HCT116 (cell line): Measurements from ENCODE around the gene SLC19A1. TPM values are rescaled to one million over a fixed set of nuclear protein-coding genes. Genes with fewer than 3 reads are reported as not detected.

ENCODE experiments used
- ATAC-seq: fragments of 200-7000 bp; cut with Tn5 transposase; 2 replicates; pipeline ENCODE4 v1.9.1; 2020; ENCODE audit warnings: mild to moderate bottlenecking, moderate library complexity
- BruUV-seq: library from RNA; stranded (reverse); fragments of 400-500 nt; replicated peaks from 2 replicates; lab custom pipeline; 2021; lab: Mats Ljungman, UMichigan
- CTCF ChIA-PET: fragments of 300-600 bp; sonication (Branson Sonifier 250); formaldehyde crosslinking; loops from one replicate; lab custom pipeline; 2021; ENCODE audit warnings: antibody characterized with exemption; lab: Charles Lee
- POLR2A ChIA-PET: fragments of 300-600, 350-600 bp; sonication (Branson Sonifier 250); formaldehyde crosslinking; loops from one replicate; lab custom pipeline; 2021; ENCODE audit warnings: antibody characterized with exemption; lab: Charles Lee
- RAD21 ChIA-PET, 2 experiments: fragments of 300-600 bp; sonication (Branson Sonifier 250); formaldehyde crosslinking; loops; one replicate each; lab custom pipeline; 2023; ENCODE audit warnings: low total read pairs in 2 of 2; ENCODE audit not compliant: uncharacterized antibody in 2 of 2, unreplicated experiment in 2 of 2, low non-redundant PET in 1 of 2; lab: Charles Lee
- DNase-seq: peaks from one replicate; pipeline ENCODE4 v3.0.0-alpha.2; 2010; ENCODE audit warnings: low read depth, low spot score
- H2AFZ ChIP-seq: fragments of 200-600 bp; shearing (Covaris generic), sonication (generic); 2 replicates; pipeline ENCODE4 v1.6.1; 2017; ENCODE audit warnings: low read depth, mixed run types, mixed read lengths, antibody characterized with exemption, low read length; ENCODE audit not compliant: poor library complexity, severe bottlenecking
- H3K27ac ChIP-seq: 2 replicates; pipeline ENCODE4 v1.5.1; 2012; ENCODE audit warnings: low read depth, low read length
- H3K27me3 ChIP-seq: fragments of 200-600 bp; sonication (generic); 2 replicates; pipeline ENCODE4 v1.6.1; 2016; ENCODE audit warnings: mixed run types, low read length, mixed read lengths; ENCODE audit not compliant: insufficient read depth
- H3K36me3 ChIP-seq, 2 experiments: fragments of 200-500 bp in 1 of 2; fragments of 200-600 bp in 1 of 2; sonication (Bioruptor generic) in 1 of 2; sonication (generic) in 1 of 2; 2 replicates each; pipeline versions ENCODE4 v1.5.1 to v1.6.1; 2014 to 2016; ENCODE audit warnings: low read length in 2 of 2, inconsistent platforms in 1 of 2, mixed read lengths in 1 of 2, mixed run types in 1 of 2; ENCODE audit not compliant: insufficient read depth in 2 of 2, control insufficient read depth in 1 of 2
- H3K4me1 ChIP-seq, 2 experiments: fragments of 200-600 bp in 1 of 2; sonication (generic) in 1 of 2; 2 replicates each; pipeline versions ENCODE4 v1.5.1 to v1.6.1; 2012 to 2017; ENCODE audit warnings: low read length in 2 of 2, inconsistent platforms in 1 of 2, mild to moderate bottlenecking in 1 of 2, mixed read lengths in 1 of 2, mixed run types in 1 of 2, moderate library complexity in 1 of 2; ENCODE audit not compliant: insufficient read depth in 2 of 2, control insufficient read depth in 1 of 2
- H3K4me2 ChIP-seq: fragments of 200-600 bp; sonication (generic); 2 replicates; pipeline ENCODE4 v1.6.1; 2017; ENCODE audit warnings: mixed run types, low read length, mixed read lengths
- H3K4me3 ChIP-seq, 2 experiments: fragments of 200-600 bp in 1 of 2; sonication (generic) in 1 of 2; replicated peaks in 1 of 2; 2 replicates each; pipeline ENCODE4 v1.5.1; 2011 to 2016; ENCODE audit warnings: low read length in 2 of 2, control low read depth in 1 of 2, low read depth in 1 of 2, mild to moderate bottlenecking in 1 of 2, mixed read lengths in 1 of 2, mixed run types in 1 of 2
- H3K79me2 ChIP-seq: fragments of 200-600 bp; sonication (generic); 2 replicates; pipeline ENCODE4 v1.6.1; 2017; ENCODE audit warnings: mild to moderate bottlenecking, mixed run types, low read length, moderate library complexity, mixed read lengths; ENCODE audit not compliant: insufficient read depth
- H3K9ac ChIP-seq: fragments of 200-600 bp; sonication (generic); 2 replicates; pipeline ENCODE4 v1.6.1; 2016; ENCODE audit warnings: low read length, mixed read lengths
- H3K9me2 ChIP-seq: fragments of 200-600 bp; sonication (generic), shearing (Covaris generic); 2 replicates; pipeline ENCODE4 v1.6.1; 2017; ENCODE audit warnings: mixed run types, mild to moderate bottlenecking, moderate library complexity; ENCODE audit not compliant: insufficient read depth
- H3K9me3 ChIP-seq, 2 experiments: fragments of 200-500 bp in 1 of 2; fragments of 200-600 bp in 1 of 2; sonication (Bioruptor generic) in 1 of 2; sonication (generic) in 1 of 2; 2 replicates each; pipeline ENCODE4 v1.6.1; 2014 to 2017; ENCODE audit warnings: low read length in 2 of 2, mixed read lengths in 2 of 2, inconsistent platforms in 1 of 2, low read depth in 1 of 2, mild to moderate bottlenecking in 1 of 2, mixed run types in 1 of 2, moderate library complexity in 1 of 2; ENCODE audit not compliant: control insufficient read depth in 1 of 2, insufficient read depth in 1 of 2
- H4K20me1 ChIP-seq: fragments of 200-600 bp; sonication (generic), shearing (Covaris generic); 2 replicates; pipeline ENCODE4 v1.6.1; 2017; ENCODE audit warnings: mixed run types, mild to moderate bottlenecking, moderate library complexity; ENCODE audit not compliant: insufficient read depth
- ATF3 ChIP-seq: IDR thresholded peaks from 2 replicates; pipeline ENCODE4 v1.6.1; 2012
- CBX3 ChIP-seq: IDR thresholded peaks from 2 replicates; pipeline ENCODE4 v1.6.1; 2012; ENCODE audit warnings: low read depth
- POLR2AphosphoS5 ChIP-seq: IDR thresholded peaks from 2 replicates; pipeline ENCODE4 v1.6.1; 2011; ENCODE audit warnings: mild to moderate bottlenecking, low read depth, low read length, moderate library complexity
- REST ChIP-seq: IDR thresholded peaks from 2 replicates; pipeline ENCODE4 v1.6.1; 2012; ENCODE audit warnings: low read depth
- ZNF274 ChIP-seq: fragments of 200-500 bp; sonication (Bioruptor generic); IDR thresholded peaks from 2 replicates; pipeline ENCODE4 v1.6.1; 2014; ENCODE audit warnings: mild to moderate bottlenecking, low read depth, low read length, inconsistent platforms
- intact Hi-C: fragments of 100-400 bp; cut with micrococcal nuclease; formaldehyde crosslinking; loops from 2 replicates; pipeline ENCODE4 v1.10.0; 2022
- total RNA-seq: library from RNA; stranded (reverse); gene quantifications from one replicate; pipeline ENCODE4 v1.2.1, GENCODE V29; 2021; ENCODE audit not compliant: unreplicated experiment

The SLC19A1 gene
- total RNA-seq, 1 experiment from 2014 or later, result 50.2 TPM

- H4K20me1 ChIP-seq, result no peaks in the 10 kb centered on the region
- H3K79me2 ChIP-seq, result no peaks in the 10 kb centered on the region
- TF ChIP-seq CBX3 (no peak), ATF3 (no peak), POLR2AphosphoS5 (no peak), ZNF274 (no peak), REST (no peak)
- ATAC-seq (no peak), DNase-seq (no peak)
- H3K36me3 ChIP-seq, result peaks cover 0 to 2% of the 10 kb centered on the region in 2 experiments; a peak in 1 of 4 replicates
- no peak overlapping the region for H3K4me2 ChIP-seq
- RAD21 ChIA-PET, result no interaction called here
- CTCF ChIA-PET, result no interaction called here
- H3K27me3 ChIP-seq, result no peaks in the 10 kb centered on the region
- intact Hi-C loops, result no loop called here
- H3K4me3 ChIP-seq, result no peak overlapping the region
- no peak overlapping the region for H3K27ac ChIP-seq
- H3K9me2 ChIP-seq, result no peaks in the 10 kb centered on the region
- POLR2A ChIA-PET, result no interaction called here
- no peak overlapping the region for H2AFZ ChIP-seq
- H3K4me1 ChIP-seq, result no peaks in the 10 kb centered on the region; a peak in 1 of 4 replicates
- BruUV-seq, result no TSS peak
- H3K9ac ChIP-seq, result no peak overlapping the region
- H3K9me3 ChIP-seq, result no peaks in the 10 kb centered on the region
Measured at GRCh38 chr21:45507888-45508508, 34.2 kb downstream of the SLC19A1 start.
